Panc1 (cell line): ENCODE results near the gene ADRM1. TPM values are rescaled to one million over a fixed set of nuclear protein-coding genes. Genes with fewer than 3 reads are reported as not detected.

Experiments used
- ATAC-seq: fragments of 200-7000 bp; cut with Tn5 transposase; 2 replicates; pipeline ENCODE4 v1.9.1; 2020; ENCODE audit warnings: mild to moderate bottlenecking, moderate library complexity
- BruUV-seq: library from RNA; stranded (reverse); fragments of 400-500 nt; replicated peaks from 2 replicates; lab custom pipeline; 2021; lab: Mats Ljungman, UMichigan
- CTCF ChIA-PET: fragments of 300-600 bp; sonication (Branson Sonifier 250); formaldehyde crosslinking; loops from one replicate; lab custom pipeline; 2022; ENCODE audit warnings: antibody characterized with exemption; lab: Charles Lee
- POLR2A ChIA-PET: fragments of 300-600 bp; sonication (Branson Sonifier 250); formaldehyde crosslinking; loops from one replicate; lab custom pipeline; 2022; ENCODE audit warnings: antibody characterized with exemption; lab: Charles Lee
- DNase-seq: peaks from one replicate; pipeline ENCODE4 v3.0.0-alpha.2; 2010; ENCODE audit warnings: low read depth, low spot score
- H3K27ac ChIP-seq: 2 replicates; pipeline ENCODE4 v1.5.1; 2011; ENCODE audit warnings: mild to moderate bottlenecking, low read length, inconsistent platforms
- H3K27me3 ChIP-seq: fragments of 200-500 bp; sonication (Bioruptor generic); 2 replicates; pipeline ENCODE4 v1.6.0; 2014; ENCODE audit warnings: low read length, inconsistent platforms; ENCODE audit not compliant: control insufficient read depth, insufficient read depth
- H3K36me3 ChIP-seq: fragments of 200-500 bp; sonication (Bioruptor generic); 2 replicates; pipeline ENCODE4 v1.5.1; 2014; ENCODE audit warnings: inconsistent platforms, mild to moderate bottlenecking, low read length, moderate library complexity; ENCODE audit not compliant: control insufficient read depth, insufficient read depth
- H3K4me1 ChIP-seq: 2 replicates; pipeline ENCODE4 v1.5.1; 2011; ENCODE audit warnings: inconsistent platforms, mild to moderate bottlenecking, low read length, moderate library complexity; ENCODE audit not compliant: control insufficient read depth, insufficient read depth
- H3K4me3 ChIP-seq, 2 experiments: 2 replicates each; pipeline ENCODE4 v1.5.1; 2011 to 2012; ENCODE audit warnings: low read depth in 2 of 2, low read length in 2 of 2, mild to moderate bottlenecking in 2 of 2, inconsistent platforms in 1 of 2, moderate library complexity in 1 of 2
- H3K9me3 ChIP-seq: fragments of 200-500 bp; sonication (Bioruptor generic); 2 replicates; pipeline ENCODE4 v1.5.1; 2014; ENCODE audit warnings: low read depth, mild to moderate bottlenecking, inconsistent platforms, low read length, moderate library complexity; ENCODE audit not compliant: control insufficient read depth, insufficient read depth
- POLR2AphosphoS5 ChIP-seq: IDR thresholded peaks from 2 replicates; pipeline ENCODE4 v1.6.1; 2012; ENCODE audit warnings: mild to moderate bottlenecking, low read depth, low read length, moderate library complexity
- SIN3A ChIP-seq: IDR thresholded peaks from 2 replicates; pipeline ENCODE4 v1.6.1; 2012; ENCODE audit warnings: low read depth, mild to moderate bottlenecking, low read length, moderate library complexity, borderline replicate concordance; ENCODE audit not compliant: insufficient read depth
- TCF7L2 ChIP-seq: IDR thresholded peaks from 2 replicates; pipeline ENCODE4 v1.6.1; 2011; ENCODE audit warnings: mild to moderate bottlenecking, low read depth, low read length, inconsistent platforms
- in situ Hi-C: cut with HindIII; loops from 2 replicates; pipeline ENCODE4 v1.10.0; 2016; ENCODE audit warnings: low sequenced_read_pairs, low pct_unique_long_range_greater_than_20kb
- intact Hi-C: fragments of 100-400 bp; cut with micrococcal nuclease; formaldehyde crosslinking; loops from one replicate; pipeline ENCODE4 v1.10.0; 2022; ENCODE audit not compliant: unreplicated experiment
- total RNA-seq: library from RNA; stranded (reverse); gene quantifications from one replicate; pipeline ENCODE4 v1.2.1, GENCODE V29; 2021; ENCODE audit not compliant: unreplicated experiment
- TF ChIP-seq, protein P1 (sequence below): fragments of 450-650 bp; IDR thresholded peaks from 2 replicates; pipeline ENCODE4 v1.5.1; 2017; ENCODE audit warnings: mild to moderate bottlenecking
- TF ChIP-seq, protein P2 (sequence below), 2 experiments: IDR thresholded peaks; 2 replicates each; pipeline ENCODE4 v1.6.1; 2011 to 2012; ENCODE audit warnings: low read depth in 2 of 2, control low read depth in 1 of 2, low read length in 1 of 2, mild to moderate bottlenecking in 1 of 2, moderate library complexity in 1 of 2; ENCODE audit not compliant: insufficient read depth in 1 of 2

ADRM1 gene
- total RNA-seq, 1 experiment from 2014 or later, result 194 TPM

- ChIA-PET POLR2A (no interaction called here), CTCF (no interaction called here)
Measured at GRCh38 chr20:62344092-62344491, 41.3 kb downstream of the ADRM1 start.

DNA sequence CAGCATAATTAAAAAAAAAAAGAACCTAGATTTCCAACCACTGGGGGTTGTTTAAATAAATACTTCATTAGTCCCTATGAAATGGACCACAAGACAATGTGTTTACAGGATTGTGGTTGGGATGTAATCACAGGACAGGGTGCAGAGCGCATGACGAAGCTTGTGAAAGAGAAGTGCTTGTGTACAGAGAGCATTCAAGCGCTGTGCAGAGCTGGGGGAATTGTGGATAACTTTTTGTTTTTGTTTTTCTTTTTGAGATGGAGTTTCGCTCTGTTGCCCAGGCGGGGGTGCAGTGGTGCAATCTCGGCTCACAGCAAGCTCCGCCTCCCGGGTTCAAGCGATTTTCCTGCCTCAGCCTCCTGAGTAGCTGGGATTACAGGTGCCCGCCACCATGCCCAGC, 42.0 kb downstream of the ADRM1 start:
- CTCF ChIA-PET, result no interaction called here
- no peak overlapping the region for H3K4me3 ChIP-seq
- H3K36me3 ChIP-seq, result peaks cover 27% of the 10 kb centered on the region
- peaks cover under 1% of the 10 kb centered on the region; the same call in 1 of the 2 replicates for H3K4me1 ChIP-seq
- TF ChIP-seq TCF7L2 (no peak), POLR2AphosphoS5 (no peak)
- TF ChIP-seq, protein P1, sequence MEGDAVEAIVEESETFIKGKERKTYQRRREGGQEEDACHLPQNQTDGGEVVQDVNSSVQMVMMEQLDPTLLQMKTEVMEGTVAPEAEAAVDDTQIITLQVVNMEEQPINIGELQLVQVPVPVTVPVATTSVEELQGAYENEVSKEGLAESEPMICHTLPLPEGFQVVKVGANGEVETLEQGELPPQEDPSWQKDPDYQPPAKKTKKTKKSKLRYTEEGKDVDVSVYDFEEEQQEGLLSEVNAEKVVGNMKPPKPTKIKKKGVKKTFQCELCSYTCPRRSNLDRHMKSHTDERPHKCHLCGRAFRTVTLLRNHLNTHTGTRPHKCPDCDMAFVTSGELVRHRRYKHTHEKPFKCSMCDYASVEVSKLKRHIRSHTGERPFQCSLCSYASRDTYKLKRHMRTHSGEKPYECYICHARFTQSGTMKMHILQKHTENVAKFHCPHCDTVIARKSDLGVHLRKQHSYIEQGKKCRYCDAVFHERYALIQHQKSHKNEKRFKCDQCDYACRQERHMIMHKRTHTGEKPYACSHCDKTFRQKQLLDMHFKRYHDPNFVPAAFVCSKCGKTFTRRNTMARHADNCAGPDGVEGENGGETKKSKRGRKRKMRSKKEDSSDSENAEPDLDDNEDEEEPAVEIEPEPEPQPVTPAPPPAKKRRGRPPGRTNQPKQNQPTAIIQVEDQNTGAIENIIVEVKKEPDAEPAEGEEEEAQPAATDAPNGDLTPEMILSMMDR, result no peak
- H3K27me3 ChIP-seq, result no peaks in the 10 kb centered on the region
- no TSS peak for BruUV-seq
- DNase-seq (no peak), ATAC-seq (no peak)
- H3K27ac ChIP-seq, result no peak overlapping the region
- in situ Hi-C loops (no loop called here), intact Hi-C loops (loop anchor here (5.0 kb wide), 1 partner anchor 38 kb away; no protein-coding TSS in a partner anchor)
- POLR2A ChIA-PET, result no interaction called here
- H3K9me3 ChIP-seq, result no peaks in the 10 kb centered on the region; the same call in 1 of the 2 replicates

More at GRCh38 chr20:62344092-62344491, 41.3 kb downstream of the ADRM1 start:
- Histone ChIP-seq H3K9me3 (no peaks in the 10 kb centered on the region), H3K4me1 (no peaks in the 10 kb centered on the region), H3K27me3 (no peaks in the 10 kb centered on the region), H3K4me3 (no peak overlapping the region), H3K36me3 (peaks cover 31% of the 10 kb centered on the region), H3K27ac (no peak overlapping the region)
- DNase-seq (no peak), ATAC-seq (no peak)
- in situ Hi-C loops (no loop called here), intact Hi-C loops (loop anchor here (5.0 kb wide), 1 partner anchor 38 kb away; no protein-coding TSS in a partner anchor)
- BruUV-seq, result no TSS peak
- TF ChIP-seq SIN3A (no peak), POLR2AphosphoS5 (peak; percentile 60; the same call in 1 of the 2 replicates)

DNA sequence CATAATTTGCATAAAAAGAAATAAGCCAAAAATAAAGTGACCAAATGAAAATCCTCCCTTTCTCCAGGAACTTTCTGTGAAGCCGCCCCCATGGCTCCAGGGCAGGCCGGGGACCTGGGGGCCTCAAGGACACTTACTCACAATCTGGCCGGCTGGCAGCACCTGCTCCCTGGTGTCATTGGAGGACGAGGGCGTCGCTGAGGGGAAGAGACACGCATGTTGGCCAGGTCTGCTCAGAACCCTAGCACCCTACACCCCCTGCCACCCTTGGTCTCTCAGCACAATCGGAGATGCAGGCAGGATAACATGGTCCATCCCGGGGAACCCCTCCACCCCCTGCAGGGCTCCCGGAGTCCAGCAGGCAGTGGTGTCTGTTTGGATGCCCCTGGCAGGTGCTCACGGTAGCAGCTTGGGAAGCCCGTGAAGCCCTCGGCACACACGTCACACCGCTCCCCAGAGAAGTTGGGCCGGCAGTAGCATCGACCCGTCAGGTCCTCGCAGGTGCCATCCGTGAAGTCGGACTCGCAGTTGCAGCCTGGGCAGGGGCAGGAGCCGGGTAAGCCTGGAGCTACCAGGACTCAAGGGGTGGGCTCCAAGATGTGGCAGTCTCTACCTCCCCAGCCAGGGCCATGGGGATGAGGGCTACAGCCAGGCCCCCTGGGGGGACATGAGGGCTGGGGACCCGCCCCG, 43.0 kb downstream of the ADRM1 start:
- H3K9me3 ChIP-seq, result no peaks in the 10 kb centered on the region; the same call in 1 of the 2 replicates
- ChIA-PET CTCF (no interaction called here), POLR2A (no interaction called here)
- H3K36me3 ChIP-seq, result peaks cover 23% of the 10 kb centered on the region
- peaks cover 11% of the 10 kb centered on the region for H3K4me1 ChIP-seq
- no TSS peak for BruUV-seq
- no peak for ATAC-seq
- H3K4me3 ChIP-seq, result no peak overlapping the region
- no peak overlapping the region for H3K27ac ChIP-seq
- DNase-seq, result no peak
- intact Hi-C loops, result no loop called here
- in situ Hi-C loops, result no loop called here
- H3K27me3 ChIP-seq, result no peaks in the 10 kb centered on the region
- TF ChIP-seq, protein P1, result no peak
- TF ChIP-seq POLR2AphosphoS5, result no peak
- no peak for TF ChIP-seq TCF7L2
- TF ChIP-seq, protein P2, sequence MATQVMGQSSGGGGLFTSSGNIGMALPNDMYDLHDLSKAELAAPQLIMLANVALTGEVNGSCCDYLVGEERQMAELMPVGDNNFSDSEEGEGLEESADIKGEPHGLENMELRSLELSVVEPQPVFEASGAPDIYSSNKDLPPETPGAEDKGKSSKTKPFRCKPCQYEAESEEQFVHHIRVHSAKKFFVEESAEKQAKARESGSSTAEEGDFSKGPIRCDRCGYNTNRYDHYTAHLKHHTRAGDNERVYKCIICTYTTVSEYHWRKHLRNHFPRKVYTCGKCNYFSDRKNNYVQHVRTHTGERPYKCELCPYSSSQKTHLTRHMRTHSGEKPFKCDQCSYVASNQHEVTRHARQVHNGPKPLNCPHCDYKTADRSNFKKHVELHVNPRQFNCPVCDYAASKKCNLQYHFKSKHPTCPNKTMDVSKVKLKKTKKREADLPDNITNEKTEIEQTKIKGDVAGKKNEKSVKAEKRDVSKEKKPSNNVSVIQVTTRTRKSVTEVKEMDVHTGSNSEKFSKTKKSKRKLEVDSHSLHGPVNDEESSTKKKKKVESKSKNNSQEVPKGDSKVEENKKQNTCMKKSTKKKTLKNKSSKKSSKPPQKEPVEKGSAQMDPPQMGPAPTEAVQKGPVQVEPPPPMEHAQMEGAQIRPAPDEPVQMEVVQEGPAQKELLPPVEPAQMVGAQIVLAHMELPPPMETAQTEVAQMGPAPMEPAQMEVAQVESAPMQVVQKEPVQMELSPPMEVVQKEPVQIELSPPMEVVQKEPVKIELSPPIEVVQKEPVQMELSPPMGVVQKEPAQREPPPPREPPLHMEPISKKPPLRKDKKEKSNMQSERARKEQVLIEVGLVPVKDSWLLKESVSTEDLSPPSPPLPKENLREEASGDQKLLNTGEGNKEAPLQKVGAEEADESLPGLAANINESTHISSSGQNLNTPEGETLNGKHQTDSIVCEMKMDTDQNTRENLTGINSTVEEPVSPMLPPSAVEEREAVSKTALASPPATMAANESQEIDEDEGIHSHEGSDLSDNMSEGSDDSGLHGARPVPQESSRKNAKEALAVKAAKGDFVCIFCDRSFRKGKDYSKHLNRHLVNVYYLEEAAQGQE (IDR thresholded peaks at IDR 0.05; ENCODE audit: insufficient read depth in 1 of 2, low read depth in 2 of 2, low read length in 1 of 2), result no peak
- no peak for TF ChIP-seq SIN3A
